Stimulated activated naive CD4-positive, alpha-beta T cell treated with Interleukin-2 at 50 U/mL for 16 hours (primary cell): ENCODE results near the gene COPB2.

Experiments
- DNase-seq: peaks from one replicate; lab custom pipeline; 2025; lab: John Stamatoyannopoulos, UW

COPB2 gene

GRCh38 chr3:139307601-139308555 is 81.6 kb downstream of the COPB2 start:
- DNase-seq, result no peak
